Adrenal gland (tissue), 12 donors: Measurements from ENCODE around the gene TAX1BP1. TPM values are rescaled to one million over a fixed set of nuclear protein-coding genes. Genes with fewer than 3 reads are reported as not detected.

Experiments used
- DNase-seq, 7 donors: peaks; one replicate each; pipeline ENCODE4 v3.0.0-alpha.2; 2019 to 2020
- H3K27ac ChIP-seq, 5 donors: fragments of 200-600 bp; sonication (generic) in 4 of 5; 1 replicate in 3 of 5; 2 replicates in 2 of 5; pipeline versions ENCODE4 v1.5.1 to v1.8.0; 2016 to 2020; ENCODE audit warnings: mild to moderate bottlenecking in 1 of 5
- H3K27me3 ChIP-seq: fragments of 200-600 bp; 2 replicates; pipeline ENCODE4 v1.8.0; 2021
- H3K36me3 ChIP-seq, 2 donors: fragments of 200-600 bp; replicated peaks in 1 of 2; 1 replicate in 1 of 2; 2 replicates in 1 of 2; pipeline versions ENCODE4 v1.5.1 to v1.8.0; 2018 to 2022
- H3K4me1 ChIP-seq, 2 donors: fragments of 200-600 bp; replicated peaks in 1 of 2; 1 replicate in 1 of 2; 2 replicates in 1 of 2; pipeline versions ENCODE4 v1.5.1 to v1.8.0; 2018 to 2021
- H3K4me3 ChIP-seq, 4 donors: fragments of 200-600 bp; sonication (generic) in 3 of 4; one replicate each; pipeline ENCODE4 v1.5.1; 2016 to 2018
- H3K9me3 ChIP-seq, 3 donors: fragments of 200-600 bp; sonication (generic) in 1 of 3; replicated peaks in 1 of 3; 1 replicate in 2 of 3; 2 replicates in 1 of 3; pipeline versions ENCODE4 v1.5.1 to v1.8.0; 2016 to 2021
- CTCF ChIP-seq, 6 experiments: fragments of 450-650 bp in 4 of 6; fragments of 200-600 bp in 2 of 6; sonication (generic) in 1 of 6; IDR thresholded peaks; 1 replicate in 5 of 6; 2 replicates in 1 of 6; pipeline versions ENCODE4 v1.5.1 to v1.8.0; 2016 to 2021; ENCODE audit warnings: antibody characterized with exemption in 6 of 6, mild to moderate bottlenecking in 2 of 6, moderate library complexity in 1 of 6
- POLR2A ChIP-seq, 2 donors: fragments of 450-650 bp; IDR thresholded peaks; one replicate each; pipeline ENCODE4 v1.6.1; 2017; ENCODE audit warnings: antibody characterized with exemption in 2 of 2, mild to moderate bottlenecking in 2 of 2, moderate library complexity in 1 of 2
- WGBS, 4 donors: extraction: QIAGEN DNeasy Blood & Tissue Kit in 2 of 4; methylation state at CpG; one replicate each; pipeline versions ENCODE4 v1.1.5 to v1.1.7; 2013 to 2017; 5-methylcytosine and 5-hydroxymethylcytosine counted together
- intact Hi-C, 2 donors: fragments of 100-400 bp; cut with DNase I; formaldehyde crosslinking; loops; one replicate each; pipeline versions ENCODE4 v1.14.1 to v1.15.0; 2022 to 2023
- polyA plus RNA-seq, 3 donors: library from polyadenylated mRNA; stranded (reverse); fragments of 200-250 nt in 2 of 3; fragments of 350-450 nt in 1 of 3; fragmentation: Illumina TruSeq in 1 of 3; extraction: RNeasy Lipid Tissue Mini Kit (QIAGEN cat#74804) in 1 of 3; gene quantifications; one replicate each; pipeline ENCODE4 v1.2.3, GENCODE V29; 2013 to 2014
- total RNA-seq, 9 donors: library from RNA; depleted of rRNA in 4 of 9; stranded (reverse); fragments of >200 nt in 4 of 9; fragments of 120-200 nt in 1 of 9; fragmentation: NEBNext Ultra II Directional in 1 of 9; extraction: Animal tissue kit (Norgen Biotek cat#: 25700) in 1 of 9; gene quantifications; one replicate each; pipeline versions ENCODE4 v1.1.0 to v1.2.4, GENCODE V29; 2013 to 2023
- donor health status: healthy with polysubstance abuse.
- donor health status: Bipolar disorder and iron deficiency.
- donor health status: DM: yes; HTN: yes; CAD: no.
- donor health status: DM: no; HTN: no; CAD: no.
- donor health status: DM: no; HTN: no; CAD: no.
- donor health status: DM: yes; HTN: yes; CAD: no.

Gene TAX1BP1
- total and polyA plus RNA-seq, 12 donors = 66.5 to 274 (median 173) TPM

GRCh38 chr7:27835376-27835775 lies 95.4 kb downstream of the TAX1BP1 start:
- peak in 5 of 7 donors; percentile 43 to 80 (median 69) for DNase-seq
- H3K36me3 ChIP-seq = peaks cover 0 to 22% of the 10 kb centered on the region in 2 donors
- no peaks in the 10 kb centered on the region for H3K27me3 ChIP-seq
- 44 to 53% (median 46%) methylated on average over 7 of the region's 7 CpGs for WGBS, 4 donors
- no peak overlapping the region for H3K4me3 ChIP-seq
- no peak for TF ChIP-seq CTCF (IDR thresholded peaks at IDR 0.05)
- peak in 1 of 2 donors; percentile 41 for TF ChIP-seq POLR2A (IDR thresholded peaks at IDR 0.05)
- intact Hi-C loops = no loop called here
- peaks cover 7 to 19% of the 10 kb centered on the region in 2 donors for H3K4me1 ChIP-seq
- no peaks in the 10 kb centered on the region for H3K9me3 ChIP-seq
- peak overlapping the region; percentile 60 to 85 (median 72) for H3K27ac ChIP-seq

GRCh38 chr7:27836536-27836935 lies 96.6 kb downstream of the TAX1BP1 start:
- Histone ChIP-seq H3K27ac (peak overlapping the region in 2 of 5 donors; percentile 74 to 85), H3K4me1 (peaks cover 7 to 19% of the 10 kb centered on the region in 2 donors), H3K36me3 (peaks cover 0 to 27% of the 10 kb centered on the region in 2 donors), H3K9me3 (no peaks in the 10 kb centered on the region), H3K27me3 (no peaks in the 10 kb centered on the region), H3K4me3 (no peak overlapping the region)
- intact Hi-C loops = no loop called here
- TF ChIP-seq CTCF (IDR thresholded peaks at IDR 0.05) (no peak), POLR2A (IDR thresholded peaks at IDR 0.05) (no peak)
- WGBS, 4 donors = 93 to 97% (median 96%) methylated on average over 2 of the region's 2 CpGs
- DNase-seq = no peak

- Histone ChIP-seq H3K4me3 (no peak overlapping the region), H3K27ac (no peak overlapping the region), H3K4me1 (peaks cover 7 to 33% of the 10 kb centered on the region in 2 donors), H3K27me3 (no peaks in the 10 kb centered on the region), H3K36me3 (peaks cover 0 to 20% of the 10 kb centered on the region in 2 donors), H3K9me3 (no peaks in the 10 kb centered on the region)
- intact Hi-C loops = no loop called here
- no peak for TF ChIP-seq CTCF (IDR thresholded peaks at IDR 0.05)
- no peak for TF ChIP-seq POLR2A (IDR thresholded peaks at IDR 0.05)
- WGBS, 4 donors = 88 to 93% (median 89%) methylated on average over 9 to 10 of the region's 10 CpGs
- no peak for DNase-seq
Observed at GRCh38 chr7:27839099-27839498, 99.1 kb downstream of the TAX1BP1 start.

GRCh38 chr7:27840313-27840712 lies 100.4 kb downstream of the TAX1BP1 start:
- 84 to 92% (median 89%) methylated on average over 6 to 8 of the region's 8 CpGs for WGBS, 4 donors
- no peak for DNase-seq
- intact Hi-C loops = no loop called here

More at GRCh38 chr7:27840313-27840712, 100.4 kb downstream of the TAX1BP1 start:
- Histone ChIP-seq H3K27me3 (no peaks in the 10 kb centered on the region), H3K4me1 (peaks cover 1 to 21% of the 10 kb centered on the region in 2 donors), H3K27ac (peak overlapping the region in 1 of 5 donors; percentile 16), H3K9me3 (no peaks in the 10 kb centered on the region), H3K36me3 (peaks cover 0 to 20% of the 10 kb centered on the region in 2 donors), H3K4me3 (no peak overlapping the region)
- TF ChIP-seq POLR2A (IDR thresholded peaks at IDR 0.05) = no peak
- TF ChIP-seq CTCF (IDR thresholded peaks at IDR 0.05) = no peak
